HG03196 (cell line): ENCODE measurements around the gene RBBP6.
"Not testable (repeated sequence)": the region's sequence is repeated elsewhere in the genome, so short reads cannot be mapped to it uniquely, and the experiment has no call there.

Experiments
- ATAC-seq: cut with Tn5 transposase; IDR thresholded peaks from one replicate; pipeline ENCODE4 v1.9.1; 2021; ENCODE audit not compliant: unreplicated experiment

The RBBP6 gene, protein sequence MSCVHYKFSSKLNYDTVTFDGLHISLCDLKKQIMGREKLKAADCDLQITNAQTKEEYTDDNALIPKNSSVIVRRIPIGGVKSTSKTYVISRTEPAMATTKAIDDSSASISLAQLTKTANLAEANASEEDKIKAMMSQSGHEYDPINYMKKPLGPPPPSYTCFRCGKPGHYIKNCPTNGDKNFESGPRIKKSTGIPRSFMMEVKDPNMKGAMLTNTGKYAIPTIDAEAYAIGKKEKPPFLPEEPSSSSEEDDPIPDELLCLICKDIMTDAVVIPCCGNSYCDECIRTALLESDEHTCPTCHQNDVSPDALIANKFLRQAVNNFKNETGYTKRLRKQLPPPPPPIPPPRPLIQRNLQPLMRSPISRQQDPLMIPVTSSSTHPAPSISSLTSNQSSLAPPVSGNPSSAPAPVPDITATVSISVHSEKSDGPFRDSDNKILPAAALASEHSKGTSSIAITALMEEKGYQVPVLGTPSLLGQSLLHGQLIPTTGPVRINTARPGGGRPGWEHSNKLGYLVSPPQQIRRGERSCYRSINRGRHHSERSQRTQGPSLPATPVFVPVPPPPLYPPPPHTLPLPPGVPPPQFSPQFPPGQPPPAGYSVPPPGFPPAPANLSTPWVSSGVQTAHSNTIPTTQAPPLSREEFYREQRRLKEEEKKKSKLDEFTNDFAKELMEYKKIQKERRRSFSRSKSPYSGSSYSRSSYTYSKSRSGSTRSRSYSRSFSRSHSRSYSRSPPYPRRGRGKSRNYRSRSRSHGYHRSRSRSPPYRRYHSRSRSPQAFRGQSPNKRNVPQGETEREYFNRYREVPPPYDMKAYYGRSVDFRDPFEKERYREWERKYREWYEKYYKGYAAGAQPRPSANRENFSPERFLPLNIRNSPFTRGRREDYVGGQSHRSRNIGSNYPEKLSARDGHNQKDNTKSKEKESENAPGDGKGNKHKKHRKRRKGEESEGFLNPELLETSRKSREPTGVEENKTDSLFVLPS (N-terminal part only)

DNA sequence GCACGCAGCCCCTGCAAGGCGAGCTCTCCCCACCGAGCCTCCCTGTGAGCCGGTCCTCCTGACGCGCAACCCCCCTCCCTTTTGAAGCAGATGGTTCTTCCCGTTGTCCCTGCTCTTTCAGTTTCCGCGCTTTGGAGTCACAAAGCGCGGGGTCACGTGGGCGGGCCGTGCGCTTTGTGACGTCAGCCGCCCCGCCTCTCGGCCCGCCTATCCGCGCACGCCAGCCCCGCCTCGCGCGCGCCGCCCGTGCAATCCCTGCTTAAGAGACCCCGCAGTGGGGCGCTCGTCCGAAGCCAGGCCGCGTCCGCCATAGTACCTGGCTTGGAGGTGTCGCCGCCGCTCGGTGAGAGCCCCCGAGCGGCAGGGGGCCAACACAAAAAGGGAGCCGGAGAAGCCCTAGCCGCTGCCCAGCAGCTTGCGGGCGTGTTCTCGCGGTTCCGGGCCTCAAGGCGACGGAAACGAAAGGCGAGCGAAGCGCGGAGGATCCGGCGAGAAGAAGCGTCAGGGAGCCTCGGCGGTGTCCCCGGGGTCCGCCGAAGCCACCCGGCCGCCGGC is at the start of gene RBBP6:
RBBP6 (plus strand) TSS at position 272 of the 555 bp plus-strand sequence. CDS start 1,061 bp downstream, outside the sequence.
- ATAC-seq: peak; percentile 90

DNA sequence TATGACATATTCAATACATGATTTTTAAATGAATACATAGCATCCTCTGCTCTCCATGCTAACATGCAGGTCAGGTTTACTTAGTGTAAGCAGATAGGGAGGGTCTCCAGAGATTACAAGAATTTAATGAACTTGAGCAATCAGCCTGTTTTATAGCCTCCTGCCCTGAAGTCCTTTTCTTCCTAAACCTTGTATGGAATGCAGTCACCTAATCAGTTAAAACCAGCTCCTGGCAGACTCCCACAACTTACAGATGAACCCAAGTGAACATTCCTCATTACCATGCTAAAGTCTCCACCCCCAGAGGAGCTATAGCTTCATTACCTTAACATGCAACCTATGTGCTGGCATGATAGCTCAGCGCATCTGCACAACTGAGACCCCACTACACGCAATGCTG is 48.5 kb upstream of the RBBP6 start:
- no peak for ATAC-seq

DNA sequence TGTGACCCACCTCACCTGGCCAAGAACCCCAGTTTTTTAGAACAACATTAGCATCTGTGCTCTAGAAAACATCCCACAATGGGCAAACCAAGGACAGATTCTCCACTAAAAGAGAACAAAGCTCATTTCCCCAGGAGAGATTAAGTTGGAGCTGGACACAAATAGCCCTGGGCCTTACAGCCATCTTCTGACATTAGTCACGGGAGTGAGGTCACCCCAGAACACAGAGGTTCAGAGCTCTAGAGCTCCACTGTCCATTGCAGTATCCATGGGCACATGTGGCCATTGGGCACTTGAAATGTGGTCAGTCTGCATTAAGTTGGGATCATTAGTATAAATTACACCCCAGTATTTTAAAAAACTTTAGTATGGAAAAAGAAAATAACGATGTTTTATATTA is 47.6 kb upstream of the RBBP6 start:
- no peak for ATAC-seq

DNA sequence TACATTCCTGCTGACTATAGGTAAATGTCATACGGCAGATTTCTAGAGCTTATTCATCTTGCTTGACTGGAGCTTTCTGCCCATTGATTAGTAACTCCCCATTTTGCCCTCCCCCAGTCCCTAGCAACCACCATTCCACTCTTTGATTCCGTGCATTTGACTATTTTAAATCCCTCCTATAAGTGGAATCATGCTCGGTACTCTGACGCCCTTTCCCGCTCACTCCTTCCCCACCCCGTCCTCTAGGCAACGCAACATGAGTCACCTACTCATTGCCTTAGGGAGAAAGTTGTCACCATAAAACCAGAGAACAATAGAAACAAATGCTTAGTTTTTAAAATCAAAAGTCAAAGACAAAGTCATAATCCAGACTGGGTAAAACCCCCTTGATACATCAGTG is 45.5 kb upstream of the RBBP6 start:
- ATAC-seq: no peak

DNA sequence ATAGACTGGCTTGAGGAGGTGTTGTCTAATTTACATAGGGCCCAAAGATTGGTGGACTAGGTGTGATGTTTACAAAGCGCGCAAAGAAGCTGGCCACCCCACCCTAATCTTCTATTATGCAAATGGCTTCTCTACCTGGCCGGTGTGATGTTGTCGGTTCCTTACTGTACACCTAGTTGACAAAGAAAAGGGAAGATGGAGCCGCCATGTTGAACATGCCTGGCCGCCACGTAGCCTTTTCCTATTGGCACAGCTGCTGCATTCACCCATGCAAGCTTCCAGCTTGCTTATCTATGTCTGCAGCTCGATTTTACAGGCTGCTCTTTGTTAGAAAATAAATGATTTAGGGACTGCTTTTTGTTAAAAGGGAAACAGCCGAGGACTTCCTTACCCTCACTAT is 44.2 kb upstream of the RBBP6 start:
- ATAC-seq: not testable (repeated sequence)

DNA sequence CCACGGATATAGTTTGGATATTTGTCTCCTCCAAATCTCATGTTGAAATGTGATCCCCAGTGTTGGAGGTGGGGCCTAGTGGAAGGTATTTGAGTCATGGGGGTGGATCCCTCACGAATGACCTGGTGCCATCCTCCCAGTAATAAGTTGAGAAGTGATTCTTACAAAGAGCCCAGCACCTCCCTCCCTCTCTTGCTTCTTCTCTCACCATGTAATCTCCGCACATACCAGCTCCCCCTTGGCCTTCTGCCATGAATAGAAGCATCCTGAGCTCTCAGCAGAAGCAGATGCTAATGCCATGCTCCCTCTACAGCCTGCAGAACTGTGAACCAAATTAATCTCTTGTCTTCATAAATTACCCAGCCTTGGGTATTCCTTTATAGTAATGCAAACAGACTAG is 41.9 kb upstream of the RBBP6 start:
- ATAC-seq: no peak

DNA sequence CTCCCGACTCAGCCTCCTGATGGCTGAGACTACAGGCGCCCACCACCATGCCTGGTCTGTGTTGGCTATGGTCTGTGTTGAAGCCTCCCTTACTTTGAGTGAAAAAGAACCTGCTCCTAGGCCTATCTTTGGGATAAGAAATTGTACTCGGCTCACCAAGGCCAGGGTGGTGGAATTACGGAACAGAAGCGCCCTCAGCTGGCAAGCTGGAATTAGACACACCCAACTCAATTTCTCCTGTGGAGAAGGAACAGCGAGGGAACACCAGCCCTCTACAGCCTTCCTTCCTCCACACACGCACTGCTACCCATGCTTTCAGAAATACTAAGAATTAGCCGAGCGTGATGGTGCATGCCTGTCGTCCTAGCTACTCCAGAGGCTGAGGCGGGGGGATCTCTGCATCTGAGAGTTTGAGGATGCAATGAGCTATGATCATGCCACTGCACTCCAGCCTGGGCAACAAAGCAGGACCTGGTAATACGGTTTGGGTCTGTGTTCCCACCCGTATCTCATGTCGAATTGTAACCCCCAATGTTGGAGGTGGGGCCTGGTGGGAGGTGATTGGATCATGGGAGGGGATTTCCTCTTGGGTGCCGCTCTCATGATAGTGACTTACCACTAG is 40.1 kb upstream of the RBBP6 start:
- no peak for ATAC-seq

DNA sequence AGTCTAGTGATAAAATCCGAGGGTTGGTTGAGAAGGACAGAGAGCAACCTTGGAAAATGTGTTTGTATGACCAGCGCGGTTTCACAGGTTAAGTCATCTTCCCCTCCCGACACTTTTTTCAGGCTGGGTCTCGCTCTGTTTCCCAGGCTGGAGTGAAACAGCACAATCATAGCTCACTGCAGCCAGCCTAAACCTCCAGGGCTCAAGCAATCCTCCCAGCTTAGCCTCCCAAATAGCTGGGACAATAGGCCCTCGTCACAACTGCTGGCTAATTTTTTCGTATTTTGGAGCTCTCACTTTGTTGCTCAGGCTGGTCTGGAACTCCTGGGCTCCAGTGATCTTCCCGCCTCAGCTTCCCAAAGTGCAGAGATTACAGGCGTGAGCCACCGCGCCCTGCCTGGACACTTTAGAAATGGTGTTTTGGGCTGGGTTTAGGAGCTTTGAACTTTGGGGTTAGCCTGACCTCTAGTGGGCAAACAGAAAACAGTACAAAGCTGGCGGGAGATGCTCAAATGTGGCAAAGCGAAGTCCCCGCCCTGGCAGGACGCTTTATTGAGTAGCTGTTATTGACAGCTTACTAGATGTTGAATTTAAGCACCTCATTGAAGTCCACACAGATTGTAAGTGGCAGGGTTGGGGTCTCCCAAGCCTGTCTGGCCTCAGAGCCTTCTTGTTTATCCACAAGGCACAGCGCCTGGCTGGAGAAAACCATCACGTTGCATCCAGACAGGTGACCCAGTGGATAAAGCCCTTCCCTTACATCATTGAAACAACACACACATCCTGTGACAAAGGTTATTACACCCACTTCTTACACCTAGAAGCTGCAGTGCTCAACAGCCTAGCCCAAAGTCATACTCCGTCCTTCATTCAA is 34.7 kb upstream of the RBBP6 start:
- no peak for ATAC-seq

DNA sequence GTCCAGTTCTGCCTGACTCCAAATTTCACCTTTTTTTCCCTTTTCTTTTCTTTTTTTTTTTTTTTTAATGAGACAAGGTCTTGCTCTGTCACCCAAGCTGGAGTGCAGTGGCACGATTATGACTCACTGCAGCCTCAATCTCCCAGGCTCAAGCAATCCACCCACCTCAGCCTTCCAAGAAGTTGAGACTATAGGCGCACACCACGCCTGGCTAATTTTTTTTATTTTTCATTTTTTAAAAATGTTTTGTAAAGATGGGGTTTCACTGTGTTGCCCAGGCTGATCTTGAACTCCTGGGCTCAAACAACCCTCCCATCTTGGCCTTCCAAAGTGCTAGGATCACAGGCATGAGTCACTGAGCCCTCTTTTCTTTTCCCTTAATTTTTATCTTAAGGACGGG is 33.4 kb upstream of the RBBP6 start:
- ATAC-seq: no peak

DNA sequence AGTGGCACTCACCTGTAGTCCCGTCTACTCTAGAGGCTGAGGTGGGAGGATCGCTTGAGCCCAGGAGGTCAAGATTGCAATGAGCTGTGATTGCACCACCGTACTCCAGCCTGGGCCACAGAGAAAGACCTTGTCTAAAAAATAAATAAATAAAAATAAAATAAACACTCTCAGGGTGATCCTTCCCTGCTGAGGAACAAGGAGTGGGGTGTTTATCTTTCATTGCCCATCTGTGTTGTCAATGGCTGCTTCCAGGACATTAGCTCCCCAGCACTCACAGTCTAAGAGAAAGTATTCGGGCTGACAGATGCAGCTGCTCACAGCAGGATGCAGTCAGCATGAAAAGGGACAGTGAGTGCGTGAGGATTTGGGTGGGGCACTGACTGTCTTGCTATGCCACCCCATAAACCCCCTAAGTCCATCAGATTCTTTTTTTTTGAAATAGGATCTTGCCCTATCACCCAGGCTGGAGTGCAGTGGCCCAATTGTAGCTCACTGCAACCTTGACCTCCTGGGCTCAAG is 31.3 kb upstream of the RBBP6 start:
- no peak for ATAC-seq

DNA sequence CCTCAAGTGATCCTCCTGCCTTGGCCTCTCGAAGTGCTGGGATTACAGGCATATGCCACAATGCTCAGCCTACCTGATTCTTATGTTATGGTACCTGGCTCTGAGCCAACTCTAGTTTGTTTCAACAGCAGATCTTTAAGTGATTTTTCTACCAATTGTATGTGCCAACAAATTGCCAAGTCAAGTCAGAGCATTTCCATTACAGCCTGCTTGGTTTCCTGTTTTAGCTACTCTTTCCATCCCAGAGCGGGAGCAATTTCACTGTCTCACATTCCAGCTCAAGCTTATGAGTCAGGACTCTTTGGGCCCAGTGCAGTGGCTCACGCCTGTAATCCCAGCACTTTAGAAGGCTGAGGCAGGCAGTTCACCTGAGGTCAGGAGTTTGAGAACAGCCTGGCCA is 30.8 kb upstream of the RBBP6 start:
- no peak for ATAC-seq

DNA sequence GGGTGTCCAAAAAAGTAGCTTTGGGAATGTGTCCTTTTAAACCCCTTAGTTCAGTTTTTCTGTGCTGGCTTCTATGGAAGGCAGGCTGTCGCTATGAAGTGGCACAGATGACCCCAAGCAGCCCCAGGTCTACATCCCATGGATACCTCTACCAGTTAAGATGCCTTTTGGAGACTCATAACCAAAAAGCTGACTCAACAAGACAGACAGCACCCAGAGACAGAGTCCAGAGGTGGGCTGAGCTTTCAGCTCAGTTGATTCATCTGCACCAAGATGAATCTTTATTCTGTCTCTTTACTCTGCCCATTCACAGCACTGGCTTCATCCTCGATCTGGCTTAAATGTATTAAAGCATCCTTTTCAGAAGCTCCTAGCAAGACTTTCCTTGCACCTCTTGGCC is 29.8 kb upstream of the RBBP6 start:
- ATAC-seq: no peak

DNA sequence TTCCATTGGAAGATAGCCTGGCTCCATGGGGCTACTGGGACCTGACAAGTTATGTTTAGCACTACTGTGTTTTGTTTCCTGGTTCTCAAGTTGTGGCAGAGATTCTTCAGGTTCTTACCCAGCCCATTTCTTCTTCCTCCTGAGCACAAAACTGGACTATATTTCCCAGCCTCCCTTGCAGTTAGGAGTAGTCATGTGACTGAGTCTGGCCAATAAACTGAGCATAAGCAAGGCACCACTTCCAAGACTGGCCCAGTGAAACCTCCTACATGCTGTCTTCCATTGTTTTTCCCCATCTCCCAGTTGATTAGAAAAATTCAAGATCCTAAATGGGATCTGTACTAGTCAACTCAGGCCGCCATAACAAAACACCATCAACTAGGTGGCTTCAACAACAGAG is 28.2 kb upstream of the RBBP6 start:
- ATAC-seq: no peak

DNA sequence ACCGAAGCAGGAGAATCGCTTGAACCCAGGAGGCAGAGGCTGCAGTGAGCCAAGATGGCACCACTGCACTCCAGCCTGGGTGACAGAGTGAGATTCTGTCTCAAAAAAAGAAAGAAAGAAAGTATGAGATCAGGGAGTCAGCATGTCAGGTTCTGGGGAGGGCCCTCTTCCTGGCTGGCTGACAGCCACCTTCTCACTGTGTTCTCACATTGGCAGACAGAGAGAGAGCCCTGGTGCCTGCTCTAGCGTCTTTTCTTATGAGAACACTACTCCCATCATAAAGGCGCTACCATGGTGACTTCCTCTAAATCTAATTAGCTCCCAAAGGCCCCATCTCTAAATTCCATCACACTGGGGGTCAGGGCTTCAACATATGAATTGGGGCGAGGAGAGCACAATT is 27.6 kb upstream of the RBBP6 start:
- no peak for ATAC-seq

DNA sequence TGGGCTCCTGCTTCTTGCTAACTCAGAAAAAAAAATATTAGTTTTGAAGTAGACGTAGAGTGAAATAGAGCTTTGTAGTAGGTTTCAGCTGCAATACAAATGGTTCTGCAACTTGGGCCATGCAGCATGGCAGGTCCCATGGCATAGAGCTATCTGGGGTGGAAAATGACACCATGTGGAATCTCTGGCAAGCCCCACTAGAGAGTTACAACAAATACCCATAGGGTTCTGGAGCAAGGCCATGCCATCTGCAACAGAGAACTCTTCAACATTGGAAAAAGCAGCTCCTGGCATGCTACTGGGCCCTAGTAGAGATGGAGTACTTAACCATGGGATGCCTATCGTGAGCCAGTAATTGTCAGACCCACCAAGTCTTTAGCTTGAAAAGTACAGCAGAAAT is 25.3 kb upstream of the RBBP6 start:
- ATAC-seq: no peak

DNA sequence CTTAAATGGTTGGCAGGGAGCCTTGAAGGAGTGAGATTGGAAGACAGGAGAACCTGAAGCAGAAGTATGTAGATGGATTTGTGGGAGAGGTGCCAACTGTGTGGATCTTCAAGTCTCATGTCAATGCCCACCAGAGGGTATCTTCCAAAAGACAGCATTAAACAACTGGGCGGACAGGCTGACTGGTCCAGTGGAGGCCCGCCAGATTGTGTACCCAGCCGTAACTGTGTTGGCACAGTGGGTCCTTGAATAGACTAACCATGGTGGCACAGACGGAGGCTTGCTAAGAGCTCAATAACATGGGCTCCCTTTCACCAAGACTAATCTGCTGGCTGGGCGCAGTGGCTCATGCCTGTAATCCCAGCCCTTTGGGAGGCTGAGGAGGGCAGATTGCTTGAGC is 24.2 kb upstream of the RBBP6 start:
- ATAC-seq: no peak

DNA sequence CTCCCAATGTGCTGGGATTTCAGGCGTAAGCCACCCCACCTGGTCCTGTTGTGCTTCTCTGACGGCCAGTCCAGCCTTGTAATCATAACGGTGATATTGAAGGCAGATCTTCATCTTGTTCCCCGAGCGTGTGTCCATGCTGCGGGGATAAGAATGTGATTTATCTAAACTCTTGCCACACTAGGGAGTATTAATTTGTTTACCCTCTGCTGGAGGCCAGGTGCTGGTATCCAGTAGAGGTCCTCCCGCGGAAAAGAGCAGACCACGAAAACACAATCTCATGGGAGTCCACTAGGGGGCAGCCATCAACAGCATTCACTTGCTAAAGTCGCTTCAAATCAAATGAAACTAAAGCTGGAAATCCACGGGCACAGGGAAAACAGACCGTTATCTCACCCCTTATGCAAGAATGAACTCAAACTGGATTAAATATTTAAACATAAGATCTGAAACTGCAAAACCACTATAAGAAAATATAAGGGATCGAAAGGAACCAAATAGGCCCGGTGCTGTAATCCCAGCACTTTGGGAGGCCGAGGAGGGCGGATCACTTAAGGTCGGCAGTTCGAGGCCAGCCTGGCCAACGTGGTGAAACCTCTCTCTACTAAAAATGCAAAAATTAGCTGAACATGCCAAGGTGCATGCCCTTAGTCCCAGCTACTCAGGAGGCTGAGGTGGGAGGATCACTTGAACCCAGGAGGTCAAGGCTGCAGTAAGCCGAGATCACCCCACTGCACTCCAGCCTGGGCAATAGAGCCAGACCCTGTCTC is 22.3 kb upstream of the RBBP6 start:
- ATAC-seq: no peak

DNA sequence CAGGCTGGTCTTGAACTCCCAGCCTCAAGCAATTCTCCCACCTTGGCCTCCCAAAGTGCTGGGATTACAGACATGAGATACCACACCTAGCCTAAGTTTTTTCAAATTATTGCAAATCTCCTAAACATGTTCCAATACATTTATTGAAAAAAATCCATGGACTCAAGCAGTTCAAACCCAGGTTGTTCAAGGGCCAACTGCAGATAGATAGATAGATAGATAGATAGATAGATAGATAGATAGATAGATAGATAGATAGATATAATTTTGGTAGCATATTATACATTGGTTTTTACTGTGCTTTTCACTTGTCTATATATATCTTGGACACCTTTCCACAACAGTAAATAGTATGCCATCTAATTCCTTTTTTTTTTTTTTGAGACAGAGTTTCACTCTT is 20.9 kb upstream of the RBBP6 start:
- no peak for ATAC-seq

DNA sequence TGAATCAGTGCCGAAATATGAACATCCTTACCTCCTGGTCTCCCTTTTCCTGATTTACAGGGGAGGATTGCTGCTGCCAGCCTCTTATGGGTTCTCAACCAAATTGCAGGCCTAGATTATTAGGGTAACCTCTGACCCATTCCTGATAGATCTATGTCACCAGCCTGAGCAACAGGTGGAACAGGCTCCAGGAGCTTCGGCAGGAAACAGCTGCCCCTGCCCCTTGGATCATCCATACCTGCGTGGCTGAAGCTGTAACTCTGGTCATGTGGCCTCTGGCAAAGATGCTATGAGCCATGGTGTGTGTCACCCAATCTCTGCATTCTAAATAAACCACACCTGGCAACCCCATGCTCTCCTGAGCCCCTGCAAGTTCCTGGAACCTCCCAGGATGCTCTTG is 18.4 kb upstream of the RBBP6 start:
- ATAC-seq: no peak
